ENCODE measurements around the gene RELN. TPM values are rescaled to one million over a fixed set of nuclear protein-coding genes. Genes with fewer than 3 reads are reported as not detected.
"Not testable (repeated sequence)": the region's sequence is repeated elsewhere in the genome, so short reads cannot be mapped to it uniquely, and the experiment has no call there.

RELN gene
- total RNA-seq (1 to 10 TPM in 2 of 6 donors, under 1 TPM in 4; 0.42 to 1.4 (median 0.89) TPM), polyA plus RNA-seq (under 1 TPM; 0.08 to 0.49 TPM)

GRCh38 chr7:103989200-103989784 lies at the start of gene RELN:
Gene RELN (minus strand): TSS chr7:103989658. CDS start chr7:103989356, 302 bp downstream.
- FAIRE-seq (no peak), DNase-seq (peak in 2 of 6 donors; percentile 39 to 57), ATAC-seq (peak in 3 of 4 donors; percentile 54 to 63 (median 61))
- Histone ChIP-seq H3K9me3 (no peaks in the 10 kb centered on the region), H3K27me3 (peaks cover 0 to 14% (median 3%) of the 10 kb centered on the region in 4 donors), H3K4me3 (peak within 1 kb of the TSS; percentile 18 to 50 (median 29)), H3K27ac (no peak within 1 kb of the TSS), H3K36me3 (no peaks in the 10 kb centered on the region), H3K4me1 (no peaks in the 10 kb centered on the region)
- intact Hi-C loops (cut with DNase I): no loop called here
- TF ChIP-seq CTCF (IDR thresholded peaks at IDR 0.05): no peak
- 1% methylated on average over 26 to 89 of the region's 89 CpGs for WGBS, 2 donors

GRCh38 chr7:104038136-104038535 lies 48.7 kb upstream of the RELN start:
- no peaks in the 10 kb centered on the region for H3K27me3 ChIP-seq
- WGBS, 2 donors: 65 to 76% methylated on average over 2 of the region's 2 CpGs
- no peak for ATAC-seq

GRCh38 chr7:104036889-104037288 lies 47.4 kb upstream of the RELN start:
- FAIRE-seq; H3K9me3 ChIP-seq; H3K4me3 ChIP-seq; H3K27me3 ChIP-seq; DNase-seq; H3K27ac ChIP-seq; H3K36me3 ChIP-seq; ATAC-seq; H3K4me1 ChIP-seq; intact Hi-C loops (cut with DNase I): not testable (repeated sequence)
- 63 to 67% methylated on average over 3 of the region's 3 CpGs for WGBS, 2 donors

More at GRCh38 chr7:104038136-104038535, 48.7 kb upstream of the RELN start:
- intact Hi-C loops (cut with DNase I): no loop called here
- Histone ChIP-seq H3K27ac (no peak overlapping the region), H3K4me1 (no peaks in the 10 kb centered on the region), H3K9me3 (no peaks in the 10 kb centered on the region), H3K4me3 (no peak overlapping the region), H3K36me3 (no peaks in the 10 kb centered on the region)
- DNase-seq (no peak), FAIRE-seq (no peak)
- no peak for TF ChIP-seq CTCF (IDR thresholded peaks at IDR 0.05)

- no peaks in the 10 kb centered on the region for H3K27me3 ChIP-seq
- no peaks in the 10 kb centered on the region for H3K36me3 ChIP-seq
- no peaks in the 10 kb centered on the region for H3K9me3 ChIP-seq
- H3K4me1 ChIP-seq: no peaks in the 10 kb centered on the region
- H3K27ac ChIP-seq: no peak overlapping the region
- DNase-seq (no peak), ATAC-seq (no peak), FAIRE-seq (no peak)
- intact Hi-C loops (cut with DNase I): no loop called here
- no peak for TF ChIP-seq CTCF (IDR thresholded peaks at IDR 0.05)
- WGBS, 2 donors: 49 to 51% methylated on average over 4 of the region's 4 CpGs
- no peak overlapping the region for H3K4me3 ChIP-seq
These were observed 45.9 kb upstream of the RELN start for GRCh38 chr7:104035351-104035750.

GRCh38 chr7:104034679-104035078 lies 45.2 kb upstream of the RELN start:
- no peaks in the 10 kb centered on the region for H3K36me3 ChIP-seq
- H3K4me1 ChIP-seq: no peaks in the 10 kb centered on the region
- no peak overlapping the region for H3K4me3 ChIP-seq
- no peak overlapping the region for H3K27ac ChIP-seq
- no peak for ATAC-seq
- H3K9me3 ChIP-seq: no peaks in the 10 kb centered on the region
- H3K27me3 ChIP-seq: no peaks in the 10 kb centered on the region
- no peak for FAIRE-seq
- intact Hi-C loops (cut with DNase I): no loop called here
- no peak for TF ChIP-seq CTCF (IDR thresholded peaks at IDR 0.05)
- WGBS, 2 donors: 90 to 91% methylated on average over 1 of the region's 1 CpG
- DNase-seq: no peak

Data from pancreas (tissue), 10 donors.